Activated CD4-positive, alpha-beta T cell treated with anti-CD3 and anti-CD28 coated beads, Interleukin-2, amount 50 U/mL, for 1 hour (primary cell): Measurements from ENCODE around the gene CREBBP.

Experiments used
- DNase-seq: peaks from one replicate; pipeline ENCODE4 v3.0.0-alpha.2; 2020

Gene CREBBP

GRCh38 chr16:3759736-3760135 lies 120.8 kb downstream of the CREBBP start:
- no peak for DNase-seq

- no peak for DNase-seq
These were observed 124.4 kb downstream of the CREBBP start for GRCh38 chr16:3756113-3756512.

GRCh38 chr16:3755249-3755648 lies 125.3 kb downstream of the CREBBP start:
- DNase-seq: no peak

- no peak for DNase-seq
These were observed 125.7 kb downstream of the CREBBP start for GRCh38 chr16:3754772-3755171.

GRCh38 chr16:3754081-3754703 lies 126.3 kb downstream of the CREBBP start:
- no peak for DNase-seq

- no peak for DNase-seq
These were observed 127.5 kb downstream of the CREBBP start for GRCh38 chr16:3752984-3753383.

- DNase-seq: no peak
These were observed 128.6 kb downstream of the CREBBP start for GRCh38 chr16:3751878-3752277.

- no peak for DNase-seq
These were observed 132.2 kb downstream of the CREBBP start for GRCh38 chr16:3748307-3748706.

- no peak for DNase-seq
These were observed 134.7 kb downstream of the CREBBP start for GRCh38 chr16:3745751-3746355.

- DNase-seq: no peak
These were observed 136.5 kb downstream of the CREBBP start for GRCh38 chr16:3744018-3744417.

- no peak for DNase-seq
These were observed 139.6 kb downstream of the CREBBP start for GRCh38 chr16:3740934-3741333.

- DNase-seq: no peak
These were observed 140.3 kb downstream of the CREBBP start for GRCh38 chr16:3740186-3740585.

- no peak for DNase-seq
These were observed 140.9 kb downstream of the CREBBP start for GRCh38 chr16:3739636-3740035.

- DNase-seq: no peak
These were observed 142.0 kb downstream of the CREBBP start for GRCh38 chr16:3738541-3738940.

GRCh38 chr16:3738128-3738527 lies 142.4 kb downstream of the CREBBP start:
- no peak for DNase-seq

- DNase-seq: no peak
These were observed 143.3 kb downstream of the CREBBP start for GRCh38 chr16:3737181-3737580.

GRCh38 chr16:3736116-3736515 lies 144.4 kb downstream of the CREBBP start:
- no peak for DNase-seq

- DNase-seq: no peak
These were observed 145.0 kb downstream of the CREBBP start for GRCh38 chr16:3735541-3735940.

GRCh38 chr16:3734758-3735221 lies 145.7 kb downstream of the CREBBP start:
- no peak for DNase-seq

GRCh38 chr16:3734084-3734757 lies 146.3 kb downstream of the CREBBP start:
- no peak for DNase-seq

GRCh38 chr16:3732171-3732570 lies 148.3 kb downstream of the CREBBP start:
- no peak for DNase-seq

GRCh38 chr16:3731126-3731935 lies 149.2 kb downstream of the CREBBP start:
- DNase-seq: no peak
